CD4-positive, alpha-beta T cell treated with Interleukin-21 for 1 hour (primary cell): ENCODE data around the gene PRXL2C.
A peak's percentile ranks its signal among the peaks of the same experiment; 100 is the strongest.
"Not testable (repeated sequence)": the region's sequence is repeated elsewhere in the genome, so short reads cannot be mapped to it uniquely, and the experiment has no call there.

Experiments used
- DNase-seq: peaks from one replicate; pipeline ENCODE4 v3.0.0-alpha.2; 2020

The PRXL2C gene

GRCh38 chr9:96655198-96655851 lies at the start of gene PRXL2C:
Gene PRXL2C, minus strand, starts transcription at chr9:96655317. Its CDS starts 36 bp downstream, at chr9:96655281.
- peak; percentile 85 for DNase-seq

- not testable (repeated sequence) for DNase-seq
These were observed 45.7 kb upstream of the PRXL2C start for GRCh38 chr9:96700721-96701375.

- no peak for DNase-seq
These were observed 36.2 kb upstream of the PRXL2C start for GRCh38 chr9:96691326-96691725.

- no peak for DNase-seq
These were observed 33.8 kb upstream of the PRXL2C start for GRCh38 chr9:96688745-96689464.

GRCh38 chr9:96688187-96688586 lies 33.1 kb upstream of the PRXL2C start:
- no peak for DNase-seq

GRCh38 chr9:96686638-96687335 lies 31.7 kb upstream of the PRXL2C start:
- DNase-seq: peak; percentile 83

GRCh38 chr9:96680812-96681499 lies 25.8 kb upstream of the PRXL2C start:
- DNase-seq: no peak

GRCh38 chr9:96674906-96675538 lies 19.9 kb upstream of the PRXL2C start:
- DNase-seq: no peak

GRCh38 chr9:96673786-96674185 lies 18.7 kb upstream of the PRXL2C start:
- not testable (repeated sequence) for DNase-seq

- DNase-seq: no peak
These were observed 13.9 kb upstream of the PRXL2C start for GRCh38 chr9:96668868-96669534.

GRCh38 chr9:96667363-96667728 lies 12.2 kb upstream of the PRXL2C start:
- DNase-seq: no peak

- DNase-seq: peak; percentile 57
These were observed 11.7 kb upstream of the PRXL2C start for GRCh38 chr9:96666653-96667362.

- no peak for DNase-seq
These were observed 10.7 kb upstream of the PRXL2C start for GRCh38 chr9:96665789-96666188.

GRCh38 chr9:96663506-96664120 lies 8.5 kb upstream of the PRXL2C start:
- DNase-seq: no peak

- DNase-seq: no peak
These were observed 6.6 kb upstream of the PRXL2C start for GRCh38 chr9:96661711-96662110.

- DNase-seq: no peak
These were observed 5.7 kb upstream of the PRXL2C start for GRCh38 chr9:96660692-96661248.

- peak; percentile 90 for DNase-seq
These were observed 493 bp downstream of the PRXL2C start for GRCh38 chr9:96654450-96655197.

- DNase-seq: peak; percentile 39
These were observed 3.5 kb downstream of the PRXL2C start for GRCh38 chr9:96651626-96652025.

- DNase-seq: no peak
These were observed 5.3 kb downstream of the PRXL2C start for GRCh38 chr9:96649620-96650324.
